Activated CD4-positive, alpha-beta T cell treated with anti-CD3 and anti-CD28 coated beads for 24 hours (primary cell): Measurements from ENCODE around the gene RTP3.
"Not testable (repeated sequence)": the region's sequence is repeated elsewhere in the genome, so short reads cannot be mapped to it uniquely, and the experiment has no call there.

ENCODE experiments used
- DNase-seq, 2 donors: peaks; one replicate each; pipeline ENCODE4 v3.0.0-alpha.2; 2020; ENCODE audit warnings: low read depth in 2 of 2

The RTP3 gene

DNA sequence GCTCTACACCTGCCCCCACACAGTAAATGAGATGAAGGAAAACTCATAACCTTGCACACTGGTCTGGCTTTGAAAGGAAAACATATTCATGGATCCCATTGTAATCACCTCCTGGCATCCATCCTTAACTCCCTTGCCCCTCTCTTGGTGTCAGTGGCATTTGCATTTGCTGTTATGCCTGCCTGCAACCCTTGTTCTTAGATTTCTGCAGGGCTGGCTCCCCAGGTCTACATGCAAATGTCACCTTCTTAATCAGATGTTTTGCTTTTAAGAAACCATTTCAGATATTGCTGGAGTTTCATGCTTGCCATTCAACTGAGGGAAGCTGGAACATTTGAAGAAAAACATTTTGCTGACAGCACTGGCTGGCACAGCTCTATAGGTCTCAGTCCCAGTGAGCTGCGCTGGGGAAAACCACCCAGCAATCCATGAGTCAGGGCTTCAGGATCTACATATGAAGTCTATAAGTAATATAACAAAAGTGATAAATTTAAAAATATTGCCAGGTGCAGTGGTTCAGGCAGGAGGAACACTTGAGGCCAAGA is 49.2 kb downstream of the RTP3 start:
- DNase-seq, result no peak

DNA sequence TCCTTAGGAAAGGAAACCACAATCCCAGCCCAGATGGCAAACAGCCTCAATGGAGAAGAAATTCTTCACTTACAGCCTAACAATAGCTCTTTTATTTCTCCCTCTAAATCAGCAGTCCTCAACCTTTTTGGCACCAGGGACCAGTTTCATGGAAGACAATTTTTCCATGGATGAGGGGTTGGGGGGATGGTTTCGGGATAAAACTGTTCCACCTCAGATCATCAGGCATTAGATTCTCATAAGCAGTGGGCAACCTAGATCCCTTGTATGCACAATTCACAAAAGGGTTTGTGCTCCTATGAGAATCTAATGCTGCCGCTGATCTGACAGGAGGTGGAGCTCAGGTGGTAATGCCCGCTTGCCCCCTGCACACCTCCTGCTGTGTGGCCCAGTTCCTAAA is 50.8 kb downstream of the RTP3 start:
- not testable (repeated sequence) for DNase-seq

DNA sequence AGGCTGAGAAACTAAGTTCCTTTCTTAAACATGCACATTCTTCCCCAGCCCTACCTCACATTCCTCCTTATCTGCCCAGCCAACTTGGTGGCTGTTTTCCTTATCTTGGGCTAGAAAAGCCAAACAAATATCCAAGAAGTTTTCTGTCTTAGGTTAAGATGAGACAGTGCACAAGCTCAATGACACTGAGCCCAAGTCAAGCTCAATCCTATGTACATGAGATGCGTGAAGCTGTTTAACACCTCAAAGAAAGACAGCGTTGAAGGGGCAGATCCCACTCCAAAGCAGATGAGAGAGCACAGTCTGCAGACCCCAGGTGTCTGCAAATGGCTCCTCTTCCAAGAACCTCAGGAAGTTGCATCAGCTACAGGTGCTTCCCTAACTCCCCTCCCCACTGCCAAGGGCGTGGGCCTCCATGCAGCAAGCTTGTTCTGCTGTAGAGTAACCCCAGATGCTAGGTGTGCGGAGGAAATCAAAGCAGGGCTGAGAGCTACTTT is 51.7 kb downstream of the RTP3 start:
- no peak for DNase-seq

DNA sequence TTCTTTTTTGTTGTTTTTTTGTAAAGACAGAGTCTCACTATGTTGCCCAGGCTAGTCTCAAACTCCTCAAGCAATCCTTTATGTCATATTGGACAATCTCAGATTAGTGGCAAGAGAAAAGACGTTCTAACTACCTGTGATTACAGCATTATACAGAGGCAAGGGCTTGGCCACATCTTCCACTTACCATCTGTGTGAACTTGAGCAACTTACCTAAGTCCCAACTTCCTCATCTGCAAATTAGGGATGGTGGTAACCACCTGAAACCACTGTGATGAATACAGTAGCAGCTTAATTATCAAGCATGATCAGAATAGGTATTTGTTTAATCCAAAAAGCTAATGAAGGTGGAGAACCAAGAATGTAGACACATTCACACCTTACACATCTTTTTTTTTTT is 52.2 kb downstream of the RTP3 start:
- DNase-seq, result no peak
